Kidney epithelial cell (primary cell): ENCODE data around the gene CAPN15. TPM values are rescaled to one million over a fixed set of nuclear protein-coding genes. Genes with fewer than 3 reads are reported as not detected.

Experiments used
- DNase-seq: peaks from one replicate; pipeline ENCODE4 v3.0.0-alpha.2; 2010; ENCODE audit warnings: low read depth
- H3K27me3 ChIP-seq: 2 replicates; pipeline ENCODE4 v1.6.0; 2011; ENCODE audit warnings: low read length; ENCODE audit not compliant: control insufficient read depth, insufficient read depth
- H3K36me3 ChIP-seq: 2 replicates; pipeline ENCODE4 v1.5.1; 2011; ENCODE audit warnings: low read length; ENCODE audit not compliant: control insufficient read depth, insufficient read depth
- H3K4me3 ChIP-seq: 2 replicates; pipeline ENCODE4 v1.5.1; 2011; ENCODE audit warnings: low read depth, mild to moderate bottlenecking, control low read depth, low read length
- CTCF ChIP-seq: IDR thresholded peaks from 2 replicates; pipeline ENCODE4 v1.5.1; 2011; ENCODE audit warnings: mild to moderate bottlenecking, moderate library complexity, low read length, control low read depth, inconsistent platforms; ENCODE audit not compliant: insufficient read depth, poor library complexity, severe bottlenecking
- total RNA-seq: library from RNA; depleted of rRNA; stranded (reverse); fragments of >200 nt; gene quantifications from 2 replicates; pipeline ENCODE4 v1.2.3, GENCODE V29; 2015

Gene CAPN15
- total RNA-seq, 1 donor from 2014 or later = 47.1 TPM

- H3K4me3 ChIP-seq = no peak within 1 kb of the TSS
- no peaks in the 10 kb centered on the region for H3K36me3 ChIP-seq
- TF ChIP-seq CTCF = no peak
Observed at GRCh38 chr16:566475-567372, 39.2 kb downstream of the CAPN15 start, which contains the start of gene NHLRC4. TSS of gene NHLRC4 (plus strand) at chr16:567005. CDS start at chr16:568048, 1,043 bp downstream.

GRCh38 chr16:567373-568256 is 40.1 kb downstream of the CAPN15 start:
- no peaks in the 10 kb centered on the region for H3K36me3 ChIP-seq
- peaks cover 12% of the 10 kb centered on the region for H3K27me3 ChIP-seq
- no peak for TF ChIP-seq CTCF
- H3K4me3 ChIP-seq = no peak overlapping the region
- no peak for DNase-seq

More at GRCh38 chr16:566475-567372, 39.2 kb downstream of the CAPN15 start, which contains the start of gene NHLRC4:
- H3K27me3 ChIP-seq = peaks cover 21% of the 10 kb centered on the region
- no peak for DNase-seq

- no peak for TF ChIP-seq CTCF
- Histone ChIP-seq H3K36me3 (no peaks in the 10 kb centered on the region), H3K27me3 (peaks cover 6% of the 10 kb centered on the region), H3K4me3 (no peak overlapping the region)
- no peak for DNase-seq
Observed at GRCh38 chr16:568401-569258, 41.1 kb downstream of the CAPN15 start.

- DNase-seq = no peak
- Histone ChIP-seq H3K36me3 (no peaks in the 10 kb centered on the region), H3K27me3 (no peaks in the 10 kb centered on the region), H3K4me3 (peak within 1 kb of the TSS; percentile 79)
- TF ChIP-seq CTCF = no peak
Observed at GRCh38 chr16:569445-570254, 42.1 kb downstream of the CAPN15 start, which contains the start of gene PIGQ. TSS of gene PIGQ (plus strand) at chr16:569968. CDS start at chr16:574075, 4,107 bp downstream.
